Mesothelial cell of epicardium (in vitro differentiated cells): Measurements from ENCODE around the gene RING1. TPM values are rescaled to one million over a fixed set of nuclear protein-coding genes. Genes with fewer than 3 reads are reported as not detected.
A peak's percentile ranks its signal among the peaks of the same experiment; 100 is the strongest.

Experiments
- DNase-seq, 2 experiments: peaks; one replicate each; pipeline ENCODE4 v3.0.0; 2021; ENCODE audit warnings: low spot score in 2 of 2; ENCODE audit not compliant: unreplicated experiment in 2 of 2
- H3K27ac Mint-ChIP-seq: 2 replicates; pipeline ENCODE4 v1.8.0; 2021; ENCODE audit warnings: mixed read lengths
- H3K27me3 Mint-ChIP-seq: 2 replicates; pipeline ENCODE4 v1.8.0; 2021; ENCODE audit warnings: low read depth, mixed read lengths
- H3K36me3 Mint-ChIP-seq: 2 replicates; pipeline ENCODE4 v1.8.0; 2021; ENCODE audit warnings: mixed read lengths
- H3K4me1 Mint-ChIP-seq: 2 replicates; pipeline ENCODE4 v1.8.0; 2021; ENCODE audit warnings: mixed read lengths
- H3K4me3 Mint-ChIP-seq: 2 replicates; pipeline ENCODE4 v1.8.0; 2021; ENCODE audit warnings: mild to moderate bottlenecking, moderate library complexity, mixed read lengths
- H3K9me3 Mint-ChIP-seq: 2 replicates; pipeline ENCODE4 v1.8.0; 2021; ENCODE audit warnings: mixed read lengths
- CTCF ChIP-seq: fragments of 200-600 bp; sonication (generic); IDR thresholded peaks from one replicate; pipeline ENCODE4 v1.5.0; 2021; ENCODE audit warnings: antibody characterized with exemption; ENCODE audit not compliant: unreplicated experiment
- total RNA-seq: library from RNA; stranded (reverse); gene quantifications from 3 replicates; pipeline ENCODE4 v1.2.1, GENCODE V29; 2021

Gene RING1
- total RNA-seq, 1 donor from 2014 or later: 59.0 TPM

GRCh38 chr6:33205191-33206026 lies 2.9 kb upstream of the RING1 start:
- DNase-seq: no peak
- peaks cover 26% of the 10 kb centered on the region for H3K36me3 Mint-ChIP-seq
- no peak for TF ChIP-seq CTCF
- peak overlapping the region; percentile 99 for H3K4me3 Mint-ChIP-seq
- peak overlapping the region; percentile 86 for H3K27ac Mint-ChIP-seq
- peaks cover 62% of the 10 kb centered on the region for H3K4me1 Mint-ChIP-seq
- no peaks in the 10 kb centered on the region for H3K9me3 Mint-ChIP-seq
- no peaks in the 10 kb centered on the region for H3K27me3 Mint-ChIP-seq

- no peak for TF ChIP-seq CTCF
- no peak for DNase-seq
- peaks cover 27% of the 10 kb centered on the region for H3K36me3 Mint-ChIP-seq
- H3K9me3 Mint-ChIP-seq: no peaks in the 10 kb centered on the region
- H3K4me3 Mint-ChIP-seq: peak overlapping the region; percentile 99
- H3K4me1 Mint-ChIP-seq: peaks cover 58% of the 10 kb centered on the region
- H3K27me3 Mint-ChIP-seq: no peaks in the 10 kb centered on the region
- peak overlapping the region; percentile 86 for H3K27ac Mint-ChIP-seq
Observed at GRCh38 chr6:33206027-33206863, 2.1 kb upstream of the RING1 start.

- peaks cover 27% of the 10 kb centered on the region for H3K36me3 Mint-ChIP-seq
- no peak for DNase-seq
- TF ChIP-seq CTCF: no peak
- H3K4me1 Mint-ChIP-seq: peaks cover 50% of the 10 kb centered on the region
- peak overlapping the region; percentile 96 for H3K4me3 Mint-ChIP-seq
- H3K27me3 Mint-ChIP-seq: no peaks in the 10 kb centered on the region
- H3K27ac Mint-ChIP-seq: no peak overlapping the region
- no peaks in the 10 kb centered on the region for H3K9me3 Mint-ChIP-seq
Observed at GRCh38 chr6:33206864-33207551, 1.3 kb upstream of the RING1 start.

- peak in 1 of 2 experiments; percentile 71 for DNase-seq
- Mint-ChIP-seq H3K9me3 (no peaks in the 10 kb centered on the region), H3K27ac (peak overlapping the region; percentile 99), H3K4me1 (peaks cover 45% of the 10 kb centered on the region), H3K4me3 (peak overlapping the region; percentile 96), H3K27me3 (peaks cover 2% of the 10 kb centered on the region), H3K36me3 (peaks cover 20% of the 10 kb centered on the region)
- no peak for TF ChIP-seq CTCF
Observed at GRCh38 chr6:33207552-33208090, 679 bp upstream of the RING1 start.

GRCh38 chr6:33209856-33210255 lies 1.6 kb downstream of the RING1 start:
- Mint-ChIP-seq H3K4me3 (peak overlapping the region; percentile 96), H3K9me3 (no peaks in the 10 kb centered on the region), H3K36me3 (peaks cover 13% of the 10 kb centered on the region), H3K27ac (no peak overlapping the region), H3K27me3 (peaks cover 17% of the 10 kb centered on the region), H3K4me1 (peaks cover 44% of the 10 kb centered on the region)
- TF ChIP-seq CTCF: no peak
- no peak for DNase-seq
